GM12878 (cell line): ENCODE data around the gene PACS1. TPM values are rescaled to one million over a fixed set of nuclear protein-coding genes. Genes with fewer than 3 reads are reported as not detected.

Experiments
- BHLHE40 ChIP-seq, 2 experiments: fragments of 450-650 bp in 1 of 2; IDR thresholded peaks; 2 replicates each; pipeline ENCODE4 v1.6.1; 2011 to 2017; ENCODE audit warnings: low read depth in 2 of 2, borderline replicate concordance in 1 of 2, improper control_type of control experiment in 1 of 2, low read length in 1 of 2, mild to moderate bottlenecking in 1 of 2
- CHD1 ChIP-seq: IDR thresholded peaks from 2 replicates; pipeline ENCODE4 v1.6.1; 2012; ENCODE audit warnings: low read depth, low read length, improper control_type of control experiment
- CHD2 ChIP-seq: IDR thresholded peaks from 2 replicates; pipeline ENCODE4 v1.6.1; 2011; ENCODE audit warnings: low read depth, low read length, improper control_type of control experiment, borderline replicate concordance
- EGR1 ChIP-seq, 2 experiments: IDR thresholded peaks; 1 replicate in 1 of 2; 2 replicates in 1 of 2; pipeline ENCODE4 v1.6.1; 2011 to 2012; ENCODE audit warnings: low read depth in 2 of 2, low read length in 2 of 2, borderline replicate concordance in 1 of 2, mild to moderate bottlenecking in 1 of 2, moderate library complexity in 1 of 2
- ETV6 ChIP-seq, 2 experiments: fragments of 450-650 bp in 1 of 2; IDR thresholded peaks in 1 of 2; conservative IDR thresholded peaks in 1 of 2; 2 replicates each; pipeline ENCODE4 v1.6.1; 2014; ENCODE audit warnings: antibody characterized with exemption in 1 of 2, borderline replicate concordance in 1 of 2, low read depth in 1 of 2, mild to moderate bottlenecking in 1 of 2, moderate library complexity in 1 of 2
- HDGF ChIP-seq: fragments of 450-650 bp; IDR thresholded peaks from 2 replicates; pipeline ENCODE4 v1.6.1; 2016; ENCODE audit warnings: antibody characterized with exemption
- KAT2A ChIP-seq: conservative IDR thresholded peaks from 2 replicates; pipeline ENCODE4 v1.6.1; 2011; ENCODE audit warnings: low read depth, low read length; ENCODE audit not compliant: control insufficient read depth
- MTA2 ChIP-seq: fragments of 450-650 bp; IDR thresholded peaks from 2 replicates; pipeline ENCODE4 v1.6.1; 2016; ENCODE audit warnings: low read depth, mild to moderate bottlenecking, moderate library complexity
- PML ChIP-seq: IDR thresholded peaks from 2 replicates; pipeline ENCODE4 v1.6.1; 2012; ENCODE audit warnings: low read length, inconsistent platforms
- POLR2AphosphoS2 ChIP-seq: IDR thresholded peaks from 2 replicates; pipeline ENCODE4 v1.6.1; 2011; ENCODE audit warnings: low read depth, mild to moderate bottlenecking, low read length, improper control_type of control experiment, moderate library complexity
- RCOR1 ChIP-seq: conservative IDR thresholded peaks from 2 replicates; pipeline ENCODE4 v1.6.1; 2012; ENCODE audit warnings: low read depth, low read length, improper control_type of control experiment
- RUNX3 ChIP-seq: IDR thresholded peaks from 2 replicates; pipeline ENCODE4 v1.6.1; 2012; ENCODE audit warnings: low read length, inconsistent platforms
- SIX5 ChIP-seq: IDR thresholded peaks from 2 replicates; pipeline ENCODE4 v1.6.1; 2011; ENCODE audit warnings: mild to moderate bottlenecking, low read depth, low read length, moderate library complexity; ENCODE audit not compliant: severe bottlenecking
- SMAD5 ChIP-seq: IDR thresholded peaks from 2 replicates; pipeline ENCODE4 v1.6.1; 2016; ENCODE audit warnings: antibody characterized with exemption, low read depth
- SUZ12 ChIP-seq: fragments of 200-600 bp; sonication (generic); IDR thresholded peaks from one replicate; pipeline ENCODE4 v1.6.1; 2018; ENCODE audit warnings: antibody characterized with exemption, mild to moderate bottlenecking; ENCODE audit not compliant: unreplicated experiment
- YY1 ChIP-seq: IDR thresholded peaks from 2 replicates; pipeline ENCODE4 v1.6.1; 2011; ENCODE audit warnings: low read depth, mild to moderate bottlenecking, low read length
- ZNF687 ChIP-seq: fragments of 450-650 bp; IDR thresholded peaks from 2 replicates; pipeline ENCODE4 v1.6.1; 2017; ENCODE audit warnings: mild to moderate bottlenecking, moderate library complexity
- polyA plus RNA-seq, 11 experiments: library from polyadenylated mRNA; depleted of rRNA in 4 of 11; unstranded in 6 of 11; stranded (reverse) in 5 of 11; fragments of >200 nt; fragmentation: Nextera tagmentation in 4 of 11; fragmentation: Illumina TruSeq in 1 of 11; extraction: Ambion mirVana in 4 of 11; extraction: Trizol in 1 of 11; gene quantifications; 1 replicate in 1 of 11; 2 replicates in 10 of 11; pipeline versions ENCODE4 v1.2.1 to v1.2.3, GENCODE V29; 2011 to 2016; ENCODE audit warnings: inconsistent platforms in 2 of 11, missing spikeins in 2 of 11, low read depth in 1 of 11
- total RNA-seq, 4 experiments: library from RNA; depleted of rRNA in 3 of 4; stranded (reverse); fragments of >200 nt in 3 of 4; fragmentation: Illumina TruSeq in 1 of 4; extraction: Trizol in 1 of 4; gene quantifications; 2 replicates each; pipeline versions ENCODE4 v1.2.1 to v1.2.3, GENCODE V29; 2013 to 2021
- TF ChIP-seq, protein P1 (sequence below): fragments of 450-650 bp; IDR thresholded peaks from 2 replicates; pipeline ENCODE4 v1.6.1; 2016; ENCODE audit warnings: mild to moderate bottlenecking
- TF ChIP-seq, protein P2 (sequence below): fragments of 450-650 bp; IDR thresholded peaks from 2 replicates; pipeline ENCODE4 v1.6.1; 2018; ENCODE audit warnings: borderline replicate concordance, mild to moderate bottlenecking; ENCODE audit not compliant: partially characterized antibody

Gene PACS1
- total and polyA plus RNA-seq, 10 of the 15 experiments (the other 5 are each of a cell fraction or from before 2014, with no cell fraction given), result 1.1 to 74.3 (median 17.9) TPM

DNA sequence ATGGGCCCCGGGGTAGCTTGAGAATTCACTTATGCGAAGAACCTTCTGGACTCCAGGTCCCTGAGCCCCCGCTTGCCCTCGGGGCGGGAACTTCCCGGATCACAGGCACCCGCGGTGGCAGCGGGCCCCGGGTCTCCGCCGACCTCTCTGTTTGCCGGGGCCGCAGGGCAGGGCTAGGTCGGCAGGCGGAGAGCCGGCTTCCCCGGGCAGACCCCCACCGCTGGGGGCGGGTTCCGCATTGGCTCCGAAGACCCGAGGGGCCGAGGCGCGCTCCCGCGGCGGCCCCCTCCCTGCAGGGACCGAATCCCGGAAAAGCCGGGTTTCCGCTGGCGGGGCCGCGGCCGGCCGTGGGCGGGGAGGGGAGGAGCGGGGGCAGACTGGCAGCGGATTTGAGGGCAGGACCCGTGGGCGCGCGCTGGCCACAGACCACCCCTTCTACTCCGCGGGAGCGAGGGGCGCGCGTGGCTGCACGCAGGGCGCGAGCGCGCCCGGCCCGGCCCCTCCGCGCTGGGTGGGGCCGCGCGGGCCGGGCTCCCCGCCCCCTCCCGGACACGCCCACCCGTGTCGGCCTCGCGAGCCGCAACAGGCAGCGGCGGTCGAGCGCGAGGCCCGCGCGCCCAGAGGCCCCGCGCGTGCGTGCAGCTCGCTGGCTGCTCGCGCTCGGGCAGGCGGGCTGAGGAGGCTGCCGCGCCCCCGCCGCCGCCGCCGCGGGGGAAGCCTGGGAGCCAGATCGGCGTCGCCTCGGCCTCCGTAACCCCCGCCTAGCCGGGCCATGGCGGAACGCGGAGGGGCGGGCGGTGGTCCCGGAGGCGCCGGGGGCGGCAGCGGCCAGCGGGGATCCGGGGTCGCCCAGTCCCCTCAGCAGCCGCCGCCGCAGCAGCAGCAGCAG is at the start of gene PACS1 (continued):
- TF ChIP-seq SIX5 (no peak), SUZ12 (no peak), SMAD5 (peak; percentile 56; the same call in 1 of the 2 replicates), HDGF (no peak; the same call in 1 of the 2 replicates), CHD1 (no peak), ZNF687 (peak; percentile 9; the same call in 1 of the 2 replicates), YY1 (peak; percentile 28; the same call in 1 of the 2 replicates), EGR1 (IDR thresholded peaks at IDR 0.05; ENCODE audit: borderline replicate concordance in 1 of 2, low read depth in 2 of 2, low read length in 2 of 2) (peak in 1 of 2 experiments; percentile 91; a peak in 2 of 3 replicates), BHLHE40 (IDR thresholded peaks at IDR 0.05; ENCODE audit: borderline replicate concordance in 1 of 2, low read depth in 2 of 2, low read length in 1 of 2) (peak; percentile 23 to 84; a peak in 3 of 4 replicates), MTA2 (no peak), POLR2AphosphoS2 (no peak), ETV6 (conservative IDR thresholded peaks at IDR 0.05 in 1 of 2, IDR thresholded peaks at IDR 0.05 in 1 of 2; ENCODE audit: borderline replicate concordance in 1 of 2, low read depth in 1 of 2) (no peak; a peak in 1 of 4 replicates), PML (peak; percentile 50; the same call in 1 of the 2 replicates), KAT2A (no peak), RUNX3 (peak; percentile 44), RCOR1 (no peak), CHD2 (peak; percentile 67; the same call in 1 of the 2 replicates)
- TF ChIP-seq, protein P1, sequence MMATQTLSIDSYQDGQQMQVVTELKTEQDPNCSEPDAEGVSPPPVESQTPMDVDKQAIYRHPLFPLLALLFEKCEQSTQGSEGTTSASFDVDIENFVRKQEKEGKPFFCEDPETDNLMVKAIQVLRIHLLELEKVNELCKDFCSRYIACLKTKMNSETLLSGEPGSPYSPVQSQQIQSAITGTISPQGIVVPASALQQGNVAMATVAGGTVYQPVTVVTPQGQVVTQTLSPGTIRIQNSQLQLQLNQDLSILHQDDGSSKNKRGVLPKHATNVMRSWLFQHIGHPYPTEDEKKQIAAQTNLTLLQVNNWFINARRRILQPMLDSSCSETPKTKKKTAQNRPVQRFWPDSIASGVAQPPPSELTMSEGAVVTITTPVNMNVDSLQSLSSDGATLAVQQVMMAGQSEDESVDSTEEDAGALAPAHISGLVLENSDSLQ, result peak; percentile 26; the same call in 1 of the 2 replicates
- TF ChIP-seq, protein P2, sequence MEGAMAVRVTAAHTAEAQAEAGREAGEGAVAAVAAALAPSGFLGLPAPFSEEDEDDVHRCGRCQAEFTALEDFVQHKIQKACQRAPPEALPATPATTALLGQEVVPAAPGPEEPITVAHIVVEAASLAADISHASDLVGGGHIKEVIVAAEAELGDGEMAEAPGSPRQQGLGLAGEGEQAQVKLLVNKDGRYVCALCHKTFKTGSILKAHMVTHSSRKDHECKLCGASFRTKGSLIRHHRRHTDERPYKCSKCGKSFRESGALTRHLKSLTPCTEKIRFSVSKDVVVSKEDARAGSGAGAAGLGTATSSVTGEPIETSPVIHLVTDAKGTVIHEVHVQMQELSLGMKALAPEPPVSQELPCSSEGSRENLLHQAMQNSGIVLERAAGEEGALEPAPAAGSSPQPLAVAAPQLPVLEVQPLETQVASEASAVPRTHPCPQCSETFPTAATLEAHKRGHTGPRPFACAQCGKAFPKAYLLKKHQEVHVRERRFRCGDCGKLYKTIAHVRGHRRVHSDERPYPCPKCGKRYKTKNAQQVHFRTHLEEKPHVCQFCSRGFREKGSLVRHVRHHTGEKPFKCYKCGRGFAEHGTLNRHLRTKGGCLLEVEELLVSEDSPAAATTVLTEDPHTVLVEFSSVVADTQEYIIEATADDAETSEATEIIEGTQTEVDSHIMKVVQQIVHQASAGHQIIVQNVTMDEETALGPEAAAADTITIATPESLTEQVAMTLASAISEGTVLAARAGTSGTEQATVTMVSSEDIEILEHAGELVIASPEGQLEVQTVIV, result no peak
